ENCODE data around the gene COL27A1.

- TF ChIP-seq CTCF (IDR thresholded peaks at IDR 0.05): peak; percentile 69 to 98 (median 90)
- TF ChIP-seq POLR2AphosphoS5 (IDR thresholded peaks at IDR 0.05): no peak
Observed at GRCh38 chr9:114291064-114291474, 135.7 kb downstream of the COL27A1 start.
